Lower leg skin (tissue), 3 donors: ENCODE data around the gene HIRA.

Experiments
- POLR2A ChIP-seq, 2 donors: fragments of 450-650 bp; IDR thresholded peaks; one replicate each; pipeline ENCODE4 v1.6.1; 2016 to 2017; ENCODE audit warnings: antibody characterized with exemption in 2 of 2, mild to moderate bottlenecking in 1 of 2, moderate library complexity in 1 of 2
- TF ChIP-seq, protein P1 (sequence below), 3 donors: fragments of 450-650 bp; IDR thresholded peaks; one replicate each; pipeline ENCODE4 v1.5.1; 2016; ENCODE audit warnings: antibody characterized with exemption in 3 of 3, mild to moderate bottlenecking in 3 of 3, moderate library complexity in 2 of 3

DNA sequence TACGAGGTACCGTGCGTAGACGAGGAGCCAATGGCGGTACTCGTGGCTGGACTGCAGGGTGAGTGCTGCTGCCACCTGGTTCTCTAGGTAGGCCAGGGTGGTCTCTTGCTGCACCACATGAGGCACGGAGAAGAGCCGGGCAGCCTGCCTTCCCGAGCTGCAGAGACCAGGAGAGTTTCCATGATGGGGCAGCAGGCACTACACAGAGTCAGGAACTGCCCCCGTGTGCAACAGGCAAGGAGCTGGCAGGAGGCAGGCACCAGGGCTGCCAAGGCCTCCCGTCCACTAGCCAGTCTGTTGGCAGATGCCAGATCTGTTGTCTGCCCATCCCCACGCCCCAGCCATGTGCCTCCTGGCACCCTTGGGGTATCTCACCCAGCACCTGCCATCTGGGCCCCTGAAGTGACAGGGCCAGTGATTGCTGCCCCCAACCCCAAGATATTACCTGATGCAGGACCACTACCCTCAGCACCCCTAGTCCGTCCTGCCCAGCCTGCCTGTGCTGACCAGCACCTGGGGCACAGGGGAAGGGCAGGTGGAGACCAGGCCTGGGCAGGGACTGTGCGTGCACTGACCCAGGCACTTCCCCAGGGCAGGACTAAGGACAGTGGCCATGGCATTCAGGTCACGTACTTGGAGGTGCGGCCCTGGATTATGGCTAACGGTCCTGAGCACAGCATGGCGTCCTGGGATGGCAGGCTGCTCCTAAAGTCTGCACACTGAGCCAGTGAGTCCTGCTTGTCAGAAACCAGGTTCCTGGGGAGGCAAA is 78.0 kb downstream of the HIRA start:
- TF ChIP-seq, protein P1, sequence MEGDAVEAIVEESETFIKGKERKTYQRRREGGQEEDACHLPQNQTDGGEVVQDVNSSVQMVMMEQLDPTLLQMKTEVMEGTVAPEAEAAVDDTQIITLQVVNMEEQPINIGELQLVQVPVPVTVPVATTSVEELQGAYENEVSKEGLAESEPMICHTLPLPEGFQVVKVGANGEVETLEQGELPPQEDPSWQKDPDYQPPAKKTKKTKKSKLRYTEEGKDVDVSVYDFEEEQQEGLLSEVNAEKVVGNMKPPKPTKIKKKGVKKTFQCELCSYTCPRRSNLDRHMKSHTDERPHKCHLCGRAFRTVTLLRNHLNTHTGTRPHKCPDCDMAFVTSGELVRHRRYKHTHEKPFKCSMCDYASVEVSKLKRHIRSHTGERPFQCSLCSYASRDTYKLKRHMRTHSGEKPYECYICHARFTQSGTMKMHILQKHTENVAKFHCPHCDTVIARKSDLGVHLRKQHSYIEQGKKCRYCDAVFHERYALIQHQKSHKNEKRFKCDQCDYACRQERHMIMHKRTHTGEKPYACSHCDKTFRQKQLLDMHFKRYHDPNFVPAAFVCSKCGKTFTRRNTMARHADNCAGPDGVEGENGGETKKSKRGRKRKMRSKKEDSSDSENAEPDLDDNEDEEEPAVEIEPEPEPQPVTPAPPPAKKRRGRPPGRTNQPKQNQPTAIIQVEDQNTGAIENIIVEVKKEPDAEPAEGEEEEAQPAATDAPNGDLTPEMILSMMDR (IDR thresholded peaks at IDR 0.05) = no peak
- TF ChIP-seq POLR2A (IDR thresholded peaks at IDR 0.05) = no peak
